ENCODE data around the gene GLI3. TPM values are rescaled to one million over a fixed set of nuclear protein-coding genes. Genes with fewer than 3 reads are reported as not detected.

GLI3 gene
- total and polyA plus RNA-seq, 2 of the 8 experiments (the other 6 are each of a cell fraction or from before 2014, with no cell fraction given) = 8.0 to 31.1 TPM

DNA sequence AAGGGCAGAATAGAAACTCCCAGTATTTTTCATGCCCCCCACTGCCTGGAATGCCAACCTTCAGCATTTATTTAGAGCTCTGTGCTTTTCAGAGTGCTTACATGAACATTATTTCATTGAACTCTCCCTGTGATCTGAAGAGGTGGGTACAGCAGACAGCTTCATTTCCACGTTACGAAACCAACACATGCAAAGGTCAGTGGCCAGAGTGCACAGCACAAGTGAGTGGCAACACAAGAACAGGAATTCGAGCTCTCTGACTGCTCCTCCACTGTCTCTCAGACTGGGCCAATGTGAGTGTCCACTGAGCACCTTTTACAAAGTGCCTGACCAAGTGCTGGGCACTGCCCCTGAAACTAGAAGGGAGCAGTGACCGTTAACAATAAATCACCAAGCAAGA, 162.9 kb downstream of the GLI3 start (continued):
- TF ChIP-seq CHD7 (IDR thresholded peaks at IDR 0.05; ENCODE audit: insufficient replicate concordance, low read length) = no peak
- no peak for TF ChIP-seq RAD21 (IDR thresholded peaks at IDR 0.05 in 1 of 2, conservative IDR thresholded peaks at IDR 0.05 in 1 of 2; ENCODE audit: low read depth in 2 of 2, low read length in 2 of 2)
- TF ChIP-seq BRCA1 (IDR thresholded peaks at IDR 0.05; ENCODE audit: low read depth, low read length) = no peak
